WTC11 (cell line): Measurements from ENCODE around the gene DLG1.

Experiments
- ATF2 ChIP-seq: sonication (generic); formaldehyde crosslinking; IDR thresholded peaks from 2 replicates; pipeline ENCODE4 v1.8.1; 2022; ENCODE audit warnings: low read depth, missing genetic modification reagents, borderline replicate concordance
- CTCF ChIP-seq: fragments of 200-600 bp; IDR thresholded peaks from 2 replicates; pipeline ENCODE4 v1.8.0; 2022; ENCODE audit warnings: antibody characterized with exemption
- GABPB1 ChIP-seq: sonication (generic); formaldehyde crosslinking; IDR thresholded peaks from 2 replicates; pipeline ENCODE4 v1.8.1; 2023; ENCODE audit warnings: mild to moderate bottlenecking, missing genetic modification reagents
- IRF1 ChIP-seq: sonication (generic); formaldehyde crosslinking; IDR thresholded peaks from 2 replicates; pipeline ENCODE4 v1.8.0; 2023; ENCODE audit warnings: missing genetic modification reagents
- STAT6 ChIP-seq: sonication (generic); formaldehyde crosslinking; conservative IDR thresholded peaks from 2 replicates; pipeline ENCODE4 v1.8.1; 2023; ENCODE audit warnings: mild to moderate bottlenecking, low read depth, missing genetic modification reagents, moderate library complexity
- USF1 ChIP-seq: sonication (generic); formaldehyde crosslinking; IDR thresholded peaks from 2 replicates; pipeline ENCODE4 v1.8.0; 2022; ENCODE audit warnings: mild to moderate bottlenecking, missing genetic modification reagents
- ZNF416 ChIP-seq: fragments of 250-450 bp; sonication (Bioruptor Pico); IDR thresholded peaks from 2 replicates; pipeline ENCODE4 v1.9.0; 2021; ENCODE audit warnings: mild to moderate bottlenecking, inconsistent platforms

GRCh38 chr3:197038679-197039462 lies 259.5 kb downstream of the DLG1 start:
- TF ChIP-seq CTCF (no peak), ZNF416 (CRISPR knock-in tag) (no peak), IRF1 (CRISPR knock-in tag) (no peak), GABPB1 (CRISPR knock-in tag) (no peak), ATF2 (no peak), STAT6 (CRISPR knock-in tag) (no peak), USF1 (CRISPR knock-in tag) (no peak)
